Activated CD4-positive, alpha-beta T cell treated with anti-CD3 and anti-CD28 coated beads, Interleukin-2, amount 10 ng/mL, durations not matched to agents 7 days and 5 days (primary cell): ENCODE measurements around the gene PADI1. TPM values are rescaled to one million over a fixed set of nuclear protein-coding genes. Genes with fewer than 3 reads are reported as not detected.

Experiments
- CTCF ChIA-PET: fragments of 350-600 bp; sonication (Branson Sonifier 250); formaldehyde crosslinking; loops from one replicate; lab custom pipeline; 2021; ENCODE audit warnings: antibody characterized with exemption; lab: Charles Lee
- POLR2A ChIA-PET: fragments of 350-600 bp; sonication (Branson Sonifier 250); formaldehyde crosslinking; loops from one replicate; lab custom pipeline; 2021; ENCODE audit warnings: antibody characterized with exemption; lab: Charles Lee
- DNase-seq: peaks from one replicate; pipeline ENCODE4 v3.0.0-alpha.2; 2020
- H3K27ac Mint-ChIP-seq: one replicate; pipeline ENCODE4 v1.8.0; 2021; ENCODE audit warnings: mild to moderate bottlenecking, moderate library complexity, mixed read lengths
- H3K27me3 Mint-ChIP-seq: one replicate; pipeline ENCODE4 v1.8.0; 2021; ENCODE audit warnings: mixed read lengths
- H3K36me3 Mint-ChIP-seq: one replicate; pipeline ENCODE4 v1.8.0; 2021; ENCODE audit warnings: low read depth, mixed read lengths
- H3K4me1 Mint-ChIP-seq: one replicate; pipeline ENCODE4 v1.8.0; 2021; ENCODE audit warnings: mixed read lengths
- H3K4me3 Mint-ChIP-seq: one replicate; pipeline ENCODE4 v1.8.0; 2021; ENCODE audit warnings: mild to moderate bottlenecking, moderate library complexity, mixed read lengths
- H3K9me3 Mint-ChIP-seq: one replicate; pipeline ENCODE4 v1.8.0; 2021; ENCODE audit warnings: mixed read lengths
- total RNA-seq, 2 experiments: library from RNA; stranded (reverse); gene quantifications; one replicate each; pipeline ENCODE4 v1.2.3, GENCODE V29; 2021

Gene PADI1
- total RNA-seq, 2 experiments from 2014 or later, result not detected

- Mint-ChIP-seq H3K27ac (no peak overlapping the region), H3K4me1 (peaks cover 18% of the 10 kb centered on the region), H3K4me3 (no peak overlapping the region), H3K9me3 (no peaks in the 10 kb centered on the region), H3K36me3 (no peaks in the 10 kb centered on the region), H3K27me3 (peaks cover 45% of the 10 kb centered on the region)
- CTCF ChIA-PET, result no interaction called here
- DNase-seq, result no peak
- POLR2A ChIA-PET, result no interaction called here
Observed at GRCh38 chr1:17216078-17216477, 11.2 kb downstream of the PADI1 start.

GRCh38 chr1:17217607-17218006 is 12.7 kb downstream of the PADI1 start:
- ChIA-PET POLR2A (no interaction called here), CTCF (no interaction called here)
- Mint-ChIP-seq H3K27ac (no peak overlapping the region), H3K4me1 (peaks cover 9% of the 10 kb centered on the region), H3K36me3 (no peaks in the 10 kb centered on the region), H3K4me3 (no peak overlapping the region), H3K9me3 (no peaks in the 10 kb centered on the region), H3K27me3 (peaks cover 47% of the 10 kb centered on the region)
- DNase-seq, result no peak

GRCh38 chr1:17218939-17219338 is 14.0 kb downstream of the PADI1 start:
- POLR2A ChIA-PET, result no interaction called here
- CTCF ChIA-PET, result no interaction called here
- no peaks in the 10 kb centered on the region for H3K4me1 Mint-ChIP-seq
- no peaks in the 10 kb centered on the region for H3K9me3 Mint-ChIP-seq
- no peaks in the 10 kb centered on the region for H3K36me3 Mint-ChIP-seq
- no peak overlapping the region for H3K27ac Mint-ChIP-seq
- H3K4me3 Mint-ChIP-seq, result no peak overlapping the region
- DNase-seq, result no peak
- peaks cover 34% of the 10 kb centered on the region for H3K27me3 Mint-ChIP-seq

GRCh38 chr1:17220287-17220686 is 15.4 kb downstream of the PADI1 start:
- no peaks in the 10 kb centered on the region for H3K9me3 Mint-ChIP-seq
- DNase-seq, result no peak
- ChIA-PET CTCF (no interaction called here), POLR2A (no interaction called here)
- no peak overlapping the region for H3K27ac Mint-ChIP-seq
- no peak overlapping the region for H3K4me3 Mint-ChIP-seq
- H3K36me3 Mint-ChIP-seq, result no peaks in the 10 kb centered on the region
- H3K4me1 Mint-ChIP-seq, result no peaks in the 10 kb centered on the region
- peaks cover 23% of the 10 kb centered on the region for H3K27me3 Mint-ChIP-seq

- Mint-ChIP-seq H3K36me3 (no peaks in the 10 kb centered on the region), H3K27me3 (peaks cover 12% of the 10 kb centered on the region), H3K4me1 (no peaks in the 10 kb centered on the region), H3K9me3 (no peaks in the 10 kb centered on the region), H3K4me3 (no peak overlapping the region), H3K27ac (no peak overlapping the region)
- POLR2A ChIA-PET, result no interaction called here
- CTCF ChIA-PET, result interaction anchor here (1.5 kb wide), 1 partner anchor 15 kb away, joined by 4 read pairs; no protein-coding TSS in a partner anchor
- no peak for DNase-seq
Observed at GRCh38 chr1:17222557-17222956, 17.6 kb downstream of the PADI1 start.

GRCh38 chr1:17224434-17224833 is 19.5 kb downstream of the PADI1 start:
- Mint-ChIP-seq H3K9me3 (no peaks in the 10 kb centered on the region), H3K27ac (peak overlapping the region; percentile 28), H3K36me3 (no peaks in the 10 kb centered on the region), H3K4me3 (no peak overlapping the region), H3K27me3 (peaks cover 8% of the 10 kb centered on the region), H3K4me1 (no peaks in the 10 kb centered on the region)
- POLR2A ChIA-PET, result no interaction called here
- no peak for DNase-seq
- CTCF ChIA-PET, result no interaction called here

GRCh38 chr1:17225140-17225539 is 20.2 kb downstream of the PADI1 start:
- POLR2A ChIA-PET, result no interaction called here
- CTCF ChIA-PET, result no interaction called here
- Mint-ChIP-seq H3K27ac (no peak overlapping the region), H3K36me3 (no peaks in the 10 kb centered on the region), H3K4me3 (no peak overlapping the region), H3K27me3 (peaks cover 8% of the 10 kb centered on the region), H3K9me3 (no peaks in the 10 kb centered on the region), H3K4me1 (no peaks in the 10 kb centered on the region)
- DNase-seq, result no peak

- H3K4me3 Mint-ChIP-seq, result no peak overlapping the region
- H3K36me3 Mint-ChIP-seq, result no peaks in the 10 kb centered on the region
- no peaks in the 10 kb centered on the region for H3K27me3 Mint-ChIP-seq
- POLR2A ChIA-PET, result no interaction called here
- H3K4me1 Mint-ChIP-seq, result no peaks in the 10 kb centered on the region
- H3K27ac Mint-ChIP-seq, result no peak overlapping the region
- no peaks in the 10 kb centered on the region for H3K9me3 Mint-ChIP-seq
- CTCF ChIA-PET, result no interaction called here
- no peak for DNase-seq
Observed at GRCh38 chr1:17227358-17227915, 22.5 kb downstream of the PADI1 start.

GRCh38 chr1:17228619-17229018 is 23.7 kb downstream of the PADI1 start:
- POLR2A ChIA-PET, result no interaction called here

GRCh38 chr1:17229379-17229778 is 24.5 kb downstream of the PADI1 start:
- CTCF ChIA-PET, result no interaction called here
- no peak for DNase-seq
- POLR2A ChIA-PET, result no interaction called here
- Mint-ChIP-seq H3K36me3 (no peaks in the 10 kb centered on the region), H3K9me3 (no peaks in the 10 kb centered on the region), H3K27ac (no peak overlapping the region), H3K4me1 (no peaks in the 10 kb centered on the region), H3K27me3 (no peaks in the 10 kb centered on the region), H3K4me3 (no peak overlapping the region)

More at GRCh38 chr1:17228619-17229018, 23.7 kb downstream of the PADI1 start:
- H3K4me3 Mint-ChIP-seq, result no peak overlapping the region
- H3K4me1 Mint-ChIP-seq, result no peaks in the 10 kb centered on the region
- no peak overlapping the region for H3K27ac Mint-ChIP-seq
- H3K27me3 Mint-ChIP-seq, result no peaks in the 10 kb centered on the region
- no peaks in the 10 kb centered on the region for H3K36me3 Mint-ChIP-seq
- CTCF ChIA-PET, result no interaction called here
- no peak for DNase-seq
- no peaks in the 10 kb centered on the region for H3K9me3 Mint-ChIP-seq

GRCh38 chr1:17230106-17230505 is 25.2 kb downstream of the PADI1 start:
- Mint-ChIP-seq H3K4me1 (no peaks in the 10 kb centered on the region), H3K27ac (no peak overlapping the region), H3K36me3 (no peaks in the 10 kb centered on the region), H3K4me3 (no peak overlapping the region), H3K9me3 (no peaks in the 10 kb centered on the region), H3K27me3 (no peaks in the 10 kb centered on the region)
- DNase-seq, result no peak
- ChIA-PET POLR2A (no interaction called here), CTCF (interaction anchor here (1.2 kb wide), 1 partner anchor 22 kb away, joined by 3 read pairs; no protein-coding TSS in a partner anchor)

GRCh38 chr1:17230671-17231310 is 25.9 kb downstream of the PADI1 start:
- Mint-ChIP-seq H3K27ac (no peak overlapping the region), H3K27me3 (no peaks in the 10 kb centered on the region), H3K4me3 (no peak overlapping the region), H3K4me1 (no peaks in the 10 kb centered on the region), H3K36me3 (no peaks in the 10 kb centered on the region), H3K9me3 (no peaks in the 10 kb centered on the region)
- no peak for DNase-seq
- CTCF ChIA-PET, result interaction anchor here (1.2 kb wide), 1 partner anchor 23 kb away, joined by 3 read pairs; no protein-coding TSS in a partner anchor
- POLR2A ChIA-PET, result no interaction called here

- CTCF ChIA-PET, result no interaction called here
- POLR2A ChIA-PET, result no interaction called here
- H3K4me3 Mint-ChIP-seq, result no peak overlapping the region
Observed at GRCh38 chr1:17232759-17233661, 28.1 kb downstream of the PADI1 start.

More at GRCh38 chr1:17232759-17233661, 28.1 kb downstream of the PADI1 start:
- Mint-ChIP-seq H3K4me1 (no peaks in the 10 kb centered on the region), H3K36me3 (no peaks in the 10 kb centered on the region), H3K9me3 (no peaks in the 10 kb centered on the region), H3K27me3 (no peaks in the 10 kb centered on the region), H3K27ac (no peak overlapping the region)
- DNase-seq, result no peak
